Spleen (tissue), 7 donors: ENCODE data around the gene PLXNB1.

Experiments
- CTCF ChIP-seq, 11 experiments: fragments of 200-600 bp in 7 of 11; fragments of 450-650 bp in 4 of 11; sonication (generic) in 4 of 11; IDR thresholded peaks in 8 of 11; conservative IDR thresholded peaks in 3 of 11; 1 replicate in 7 of 11; 2 replicates in 4 of 11; pipeline versions ENCODE4 v1.4.0 to v1.8.0; 2016 to 2021; ENCODE audit warnings: antibody characterized with exemption in 11 of 11, inconsistent platforms in 4 of 11, mild to moderate bottlenecking in 1 of 11
- POLR2A ChIP-seq, 3 donors: fragments of 450-650 bp; IDR thresholded peaks; one replicate each; pipeline ENCODE4 v1.5.1; 2017; ENCODE audit warnings: antibody characterized with exemption in 3 of 3, mild to moderate bottlenecking in 1 of 3
- donor health status: DM: no; HTN: no; CAD: no; lungs with moderate emphysema.
- donor health status: DM: no; HTN: no; CAD: no.
- donor health status: DM: no; HTN: no; CAD: no.

GRCh38 chr3:48451270-48451669 is 21.4 kb upstream of the PLXNB1 start:
- TF ChIP-seq POLR2A (IDR thresholded peaks at IDR 0.05) (no peak), CTCF (IDR thresholded peaks at IDR 0.05 in 8 of 11, conservative IDR thresholded peaks at IDR 0.05 in 3 of 11) (no peak)
